K562 (cell line): ENCODE measurements around the gene TRABD2B. TPM values are rescaled to one million over a fixed set of nuclear protein-coding genes. Genes with fewer than 3 reads are reported as not detected.

Experiments
- CBFA2T3 ChIP-seq: fragments of 450-650 bp; IDR thresholded peaks from 2 replicates; pipeline ENCODE4 v1.6.1; 2017
- CUX1 ChIP-seq: fragments of 200-800 bp; sonication (Bioruptor generic); IDR thresholded peaks from 2 replicates; pipeline ENCODE4 v1.6.1; 2016; ENCODE audit warnings: missing genetic modification characterization, missing compliant biosample characterization
- EHMT2 ChIP-seq: fragments of 450-650 bp; IDR thresholded peaks from 2 replicates; pipeline ENCODE4 v1.6.1; 2018; ENCODE audit warnings: antibody characterized with exemption
- MAFF ChIP-seq: IDR thresholded peaks from 2 replicates; pipeline ENCODE4 v1.6.1; 2012; ENCODE audit warnings: low read length, improper control_type of control experiment
- MAFG ChIP-seq: fragments of 450-650 bp; conservative IDR thresholded peaks from 2 replicates; pipeline ENCODE4 v1.6.1; 2016; ENCODE audit warnings: missing genetic modification characterization, missing compliant biosample characterization
- NFE2 ChIP-seq: IDR thresholded peaks from 2 replicates; pipeline ENCODE4 v1.6.1; 2014; ENCODE audit warnings: antibody characterized with exemption, low read depth
- NFE2L1 ChIP-seq: fragments of 450-650 bp; IDR thresholded peaks from 2 replicates; pipeline ENCODE4 v1.6.1; 2016; ENCODE audit warnings: missing genetic modification characterization, low read depth, mild to moderate bottlenecking, missing compliant biosample characterization, moderate library complexity, borderline replicate concordance
- POLR2G ChIP-seq: fragments of 200-400 bp; formaldehyde crosslinking; IDR thresholded peaks from 2 replicates; pipeline ENCODE4 v1.6.1; 2017; ENCODE audit warnings: low read depth, mild to moderate bottlenecking, antibody characterized with exemption, low read length, moderate library complexity
- RB1 ChIP-seq: fragments of 450-650 bp; IDR thresholded peaks from 2 replicates; pipeline ENCODE4 v1.6.1; 2017; ENCODE audit warnings: low read depth, mild to moderate bottlenecking
- RNF2 ChIP-seq: sonication (generic); IDR thresholded peaks from 2 replicates; pipeline ENCODE4 v1.6.1; 2016
- SMAD4 ChIP-seq: fragments of 250-450 bp; sonication (Bioruptor Pico); conservative IDR thresholded peaks from 2 replicates; pipeline ENCODE4 v1.8.0; 2021; ENCODE audit warnings: inconsistent platforms, mild to moderate bottlenecking, moderate library complexity
- ZNF316 ChIP-seq: fragments of 450-650 bp; IDR thresholded peaks from 2 replicates; pipeline ENCODE4 v1.6.1; 2016
- polyA plus RNA-seq, 8 experiments: library from polyadenylated mRNA; depleted of rRNA in 4 of 8; stranded (reverse) in 5 of 8; unstranded in 3 of 8; fragments of >200 nt; fragmentation: Nextera tagmentation in 2 of 8; fragmentation: Illumina TruSeq in 1 of 8; extraction: Ambion mirVana in 2 of 8; extraction: Trizol in 1 of 8; gene quantifications; 2 replicates each; pipeline versions ENCODE4 v1.2.1 to v1.2.3, GENCODE V29; 2011 to 2014; ENCODE audit warnings: inconsistent platforms in 1 of 8, missing spikeins in 1 of 8
- total RNA-seq, 7 experiments: library from RNA; depleted of rRNA in 6 of 7; stranded (reverse); fragments of >200 nt in 6 of 7; fragmentation: Illumina TruSeq in 2 of 7; extraction: Trizol in 2 of 7; gene quantifications; 2 replicates each; pipeline versions ENCODE4 v1.2.1 to v1.2.3, GENCODE V29; 2011 to 2021; ENCODE audit warnings: low replicate concordance in 1 of 7
- TF ChIP-seq, protein P1 (sequence below), 3 experiments: IDR thresholded peaks in 2 of 3; conservative IDR thresholded peaks in 1 of 3; 2 replicates each; pipeline ENCODE4 v1.5.1; 2011 to 2012; ENCODE audit warnings: low read length in 3 of 3, mild to moderate bottlenecking in 3 of 3, control low read depth in 2 of 3, improper control_type of control experiment in 1 of 3, inconsistent platforms in 1 of 3, low read depth in 1 of 3, mixed read lengths in 1 of 3, moderate library complexity in 1 of 3; ENCODE audit not compliant: insufficient read depth in 2 of 3
- TF ChIP-seq, protein P2 (sequence below): fragments of 250-450 bp; sonication (Bioruptor Pico); IDR thresholded peaks from 2 replicates; pipeline ENCODE4 v1.4.0; 2020; ENCODE audit warnings: borderline replicate concordance
- TF ChIP-seq, protein P3 (sequence below), 3 experiments: fragments of 200-800 bp in 1 of 3; fragments of 250-450 bp in 1 of 3; fragments of 450-650 bp in 1 of 3; sonication (Bioruptor Pico) in 1 of 3; sonication (Bioruptor generic) in 1 of 3; formaldehyde crosslinking in 1 of 3; IDR thresholded peaks; 2 replicates each; pipeline versions ENCODE4 v1.6.1 to v1.8.0; 2016 to 2022; ENCODE audit warnings: mild to moderate bottlenecking in 2 of 3, missing genetic modification characterization in 2 of 3, missing compliant biosample characterization in 1 of 3, moderate library complexity in 1 of 3

TRABD2B gene
- total and polyA plus RNA-seq, 9 of the 15 experiments (the other 6 are each of a cell fraction or from before 2014, with no cell fraction given), result not detected

DNA sequence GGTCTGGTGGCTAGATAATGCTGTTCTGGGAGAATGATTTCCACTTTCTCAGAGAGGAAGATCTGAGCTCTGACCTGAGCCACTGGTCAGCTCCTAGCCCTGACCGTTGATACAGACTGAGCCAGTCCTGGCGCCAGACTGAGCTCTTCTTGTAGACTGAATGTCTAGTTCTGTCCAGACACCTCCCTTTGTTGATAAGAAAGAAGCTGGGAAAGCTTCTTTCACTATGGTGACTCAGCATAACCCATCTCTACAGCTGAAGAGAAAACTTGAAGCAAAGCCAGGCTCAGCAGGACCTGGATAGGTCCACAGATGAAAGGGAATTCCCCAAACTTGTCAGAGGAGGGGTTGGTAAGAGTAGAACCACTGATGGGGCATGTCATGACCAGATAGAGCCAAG lies 9.9 kb upstream of the TRABD2B start (continued):
- TF ChIP-seq, protein P1, sequence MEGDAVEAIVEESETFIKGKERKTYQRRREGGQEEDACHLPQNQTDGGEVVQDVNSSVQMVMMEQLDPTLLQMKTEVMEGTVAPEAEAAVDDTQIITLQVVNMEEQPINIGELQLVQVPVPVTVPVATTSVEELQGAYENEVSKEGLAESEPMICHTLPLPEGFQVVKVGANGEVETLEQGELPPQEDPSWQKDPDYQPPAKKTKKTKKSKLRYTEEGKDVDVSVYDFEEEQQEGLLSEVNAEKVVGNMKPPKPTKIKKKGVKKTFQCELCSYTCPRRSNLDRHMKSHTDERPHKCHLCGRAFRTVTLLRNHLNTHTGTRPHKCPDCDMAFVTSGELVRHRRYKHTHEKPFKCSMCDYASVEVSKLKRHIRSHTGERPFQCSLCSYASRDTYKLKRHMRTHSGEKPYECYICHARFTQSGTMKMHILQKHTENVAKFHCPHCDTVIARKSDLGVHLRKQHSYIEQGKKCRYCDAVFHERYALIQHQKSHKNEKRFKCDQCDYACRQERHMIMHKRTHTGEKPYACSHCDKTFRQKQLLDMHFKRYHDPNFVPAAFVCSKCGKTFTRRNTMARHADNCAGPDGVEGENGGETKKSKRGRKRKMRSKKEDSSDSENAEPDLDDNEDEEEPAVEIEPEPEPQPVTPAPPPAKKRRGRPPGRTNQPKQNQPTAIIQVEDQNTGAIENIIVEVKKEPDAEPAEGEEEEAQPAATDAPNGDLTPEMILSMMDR (IDR thresholded peaks at IDR 0.05 in 2 of 3, conservative IDR thresholded peaks at IDR 0.05 in 1 of 3; ENCODE audit: insufficient read depth in 2 of 3, low read depth in 1 of 3, low read length in 3 of 3), result no peak
- TF ChIP-seq MAFG (tag) (peak; percentile 99), NFE2 (peak; percentile 86), EHMT2 (peak; percentile 19; the same call in 1 of the 2 replicates), CBFA2T3 (0 out of 2 replicates have a peak, but pooled peaks have one; percentile 14), NFE2L1 (tag) (peak; percentile 93), SMAD4 (CRISPR knock-in tag) (peak; percentile 83), RB1 (no peak), CUX1 (CRISPR knock-in tag) (no peak), ZNF316 (peak; percentile 92), MAFF (peak; percentile 90), POLR2G (no peak), RNF2 (no peak)
- TF ChIP-seq, protein P2, sequence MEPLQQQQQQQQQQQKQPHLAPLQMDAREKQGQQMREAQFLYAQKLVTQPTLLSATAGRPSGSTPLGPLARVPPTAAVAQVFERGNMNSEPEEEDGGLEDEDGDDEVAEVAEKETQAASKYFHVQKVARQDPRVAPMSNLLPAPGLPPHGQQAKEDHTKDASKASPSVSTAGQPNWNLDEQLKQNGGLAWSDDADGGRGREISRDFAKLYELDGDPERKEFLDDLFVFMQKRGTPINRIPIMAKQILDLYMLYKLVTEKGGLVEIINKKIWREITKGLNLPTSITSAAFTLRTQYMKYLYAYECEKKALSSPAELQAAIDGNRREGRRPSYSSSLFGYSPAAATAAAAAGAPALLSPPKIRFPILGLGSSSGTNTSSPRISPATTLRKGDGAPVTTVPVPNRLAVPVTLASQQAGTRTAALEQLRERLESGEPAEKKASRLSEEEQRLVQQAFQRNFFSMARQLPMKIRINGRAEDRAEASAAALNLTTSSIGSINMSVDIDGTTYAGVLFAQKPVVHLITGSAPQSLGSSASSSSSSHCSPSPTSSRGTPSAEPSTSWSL (CRISPR knock-in tag), result no peak
- TF ChIP-seq, protein P3, sequence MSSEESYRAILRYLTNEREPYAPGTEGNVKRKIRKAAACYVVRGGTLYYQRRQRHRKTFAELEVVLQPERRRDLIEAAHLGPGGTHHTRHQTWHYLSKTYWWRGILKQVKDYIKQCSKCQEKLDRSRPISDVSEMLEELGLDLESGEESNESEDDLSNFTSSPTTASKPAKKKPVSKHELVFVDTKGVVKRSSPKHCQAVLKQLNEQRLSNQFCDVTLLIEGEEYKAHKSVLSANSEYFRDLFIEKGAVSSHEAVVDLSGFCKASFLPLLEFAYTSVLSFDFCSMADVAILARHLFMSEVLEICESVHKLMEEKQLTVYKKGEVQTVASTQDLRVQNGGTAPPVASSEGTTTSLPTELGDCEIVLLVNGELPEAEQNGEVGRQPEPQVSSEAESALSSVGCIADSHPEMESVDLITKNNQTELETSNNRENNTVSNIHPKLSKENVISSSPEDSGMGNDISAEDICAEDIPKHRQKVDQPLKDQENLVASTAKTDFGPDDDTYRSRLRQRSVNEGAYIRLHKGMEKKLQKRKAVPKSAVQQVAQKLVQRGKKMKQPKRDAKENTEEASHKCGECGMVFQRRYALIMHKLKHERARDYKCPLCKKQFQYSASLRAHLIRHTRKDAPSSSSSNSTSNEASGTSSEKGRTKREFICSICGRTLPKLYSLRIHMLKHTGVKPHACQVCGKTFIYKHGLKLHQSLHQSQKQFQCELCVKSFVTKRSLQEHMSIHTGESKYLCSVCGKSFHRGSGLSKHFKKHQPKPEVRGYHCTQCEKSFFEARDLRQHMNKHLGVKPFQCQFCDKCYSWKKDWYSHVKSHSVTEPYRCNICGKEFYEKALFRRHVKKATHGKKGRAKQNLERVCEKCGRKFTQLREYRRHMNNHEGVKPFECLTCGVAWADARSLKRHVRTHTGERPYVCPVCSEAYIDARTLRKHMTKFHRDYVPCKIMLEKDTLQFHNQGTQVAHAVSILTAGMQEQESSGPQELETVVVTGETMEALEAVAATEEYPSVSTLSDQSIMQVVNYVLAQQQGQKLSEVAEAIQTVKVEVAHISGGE (CRISPR knock-in tag; IDR thresholded peaks at IDR 0.05), result 0 out of 6 replicates have a peak, but pooled peaks of 1 of the 3 experiments have one; percentile 28
